ELR (cell line): ENCODE measurements around the gene CORO1A.
"Not testable (repeated sequence)": the region's sequence is repeated elsewhere in the genome, so short reads cannot be mapped to it uniquely, and the experiment has no call there.

Experiments
- DNase-seq: peaks from one replicate; pipeline ENCODE4 v3.0.0-alpha.2; 2015; ENCODE audit warnings: low read depth

Gene CORO1A

GRCh38 chr16:30170145-30170544, 13.3 kb upstream of the CORO1A start:
- DNase-seq, result not testable (repeated sequence)

- no peak for DNase-seq
Observed at GRCh38 chr16:30173054-30173453, 10.3 kb upstream of the CORO1A start.

GRCh38 chr16:30176876-30177275, 6.5 kb upstream of the CORO1A start:
- DNase-seq, result not testable (repeated sequence)

- DNase-seq, result no peak
Observed at GRCh38 chr16:30179195-30179594, 4.2 kb upstream of the CORO1A start.

- DNase-seq, result no peak
Observed at GRCh38 chr16:30179931-30180330, 3.5 kb upstream of the CORO1A start.

- DNase-seq, result no peak
Observed at GRCh38 chr16:30180741-30181140, 2.7 kb upstream of the CORO1A start.

- no peak for DNase-seq
Observed at GRCh38 chr16:30184096-30184890, 891 bp downstream of the CORO1A start.

GRCh38 chr16:30184891-30185682, 1.7 kb downstream of the CORO1A start:
- no peak for DNase-seq

- DNase-seq, result no peak
Observed at GRCh38 chr16:30185683-30186421, 2.5 kb downstream of the CORO1A start.

- no peak for DNase-seq
Observed at GRCh38 chr16:30186444-30186781, 3.0 kb downstream of the CORO1A start.

GRCh38 chr16:30186782-30187555, 3.6 kb downstream of the CORO1A start:
- DNase-seq, result peak; percentile 30

GRCh38 chr16:30187556-30187865, 4.1 kb downstream of the CORO1A start:
- DNase-seq, result no peak

- DNase-seq, result no peak
Observed at GRCh38 chr16:30187971-30188561, 4.7 kb downstream of the CORO1A start.

- DNase-seq, result not testable (repeated sequence)
Observed at GRCh38 chr16:30191158-30191557, 7.8 kb downstream of the CORO1A start.

GRCh38 chr16:30193098-30193497, 9.7 kb downstream of the CORO1A start:
- DNase-seq, result not testable (repeated sequence)

GRCh38 chr16:30193615-30194014, 10.2 kb downstream of the CORO1A start, which contains the start of the genes BOLA2B and SLX1A:
Gene BOLA2B (minus strand): TSS chr16:30193666. CDS start chr16:30193595, 71 bp downstream.
Gene SLX1A (plus strand): TSS chr16:30193875. CDS start chr16:30194085, 210 bp downstream.
- not testable (repeated sequence) for DNase-seq

GRCh38 chr16:30194172-30194925, 10.9 kb downstream of the CORO1A start:
- not testable (repeated sequence) for DNase-seq

GRCh38 chr16:30197001-30197400, 13.6 kb downstream of the CORO1A start:
- DNase-seq, result not testable (repeated sequence)

- DNase-seq, result not testable (repeated sequence)
Observed at GRCh38 chr16:30199049-30199448, 15.6 kb downstream of the CORO1A start, which contains the start of gene SULT1A3. Gene SULT1A3 (plus strand): TSS chr16:30199255. CDS start chr16:30200729, 1,474 bp downstream.

GRCh38 chr16:30199608-30200343, 16.4 kb downstream of the CORO1A start:
- not testable (repeated sequence) for DNase-seq
